Hair follicular keratinocyte (primary cell): Measurements from ENCODE around the gene CCNJ. TPM values are rescaled to one million over a fixed set of nuclear protein-coding genes. Genes with fewer than 3 reads are reported as not detected.

Source experiments
- total RNA-seq: library from RNA; depleted of rRNA; stranded (reverse); fragments of >200 nt; gene quantifications from 2 replicates; pipeline ENCODE4 v1.2.3, GENCODE V29; 2015

CCNJ gene, protein sequence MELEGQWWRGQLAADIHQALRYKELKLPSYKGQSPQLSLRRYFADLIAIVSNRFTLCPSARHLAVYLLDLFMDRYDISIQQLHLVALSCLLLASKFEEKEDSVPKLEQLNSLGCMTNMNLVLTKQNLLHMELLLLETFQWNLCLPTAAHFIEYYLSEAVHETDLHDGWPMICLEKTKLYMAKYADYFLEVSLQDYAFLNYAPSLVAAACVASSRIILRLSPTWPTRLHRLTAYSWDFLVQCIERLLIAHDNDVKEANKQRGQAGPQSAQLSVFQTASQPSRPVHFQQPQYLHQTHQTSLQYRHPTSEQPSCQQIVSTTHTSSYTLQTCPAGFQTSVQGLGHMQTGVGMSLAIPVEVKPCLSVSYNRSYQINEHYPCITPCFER
- 3.0 and 3.6 TPM in 2 replicates for total RNA-seq

DNA sequence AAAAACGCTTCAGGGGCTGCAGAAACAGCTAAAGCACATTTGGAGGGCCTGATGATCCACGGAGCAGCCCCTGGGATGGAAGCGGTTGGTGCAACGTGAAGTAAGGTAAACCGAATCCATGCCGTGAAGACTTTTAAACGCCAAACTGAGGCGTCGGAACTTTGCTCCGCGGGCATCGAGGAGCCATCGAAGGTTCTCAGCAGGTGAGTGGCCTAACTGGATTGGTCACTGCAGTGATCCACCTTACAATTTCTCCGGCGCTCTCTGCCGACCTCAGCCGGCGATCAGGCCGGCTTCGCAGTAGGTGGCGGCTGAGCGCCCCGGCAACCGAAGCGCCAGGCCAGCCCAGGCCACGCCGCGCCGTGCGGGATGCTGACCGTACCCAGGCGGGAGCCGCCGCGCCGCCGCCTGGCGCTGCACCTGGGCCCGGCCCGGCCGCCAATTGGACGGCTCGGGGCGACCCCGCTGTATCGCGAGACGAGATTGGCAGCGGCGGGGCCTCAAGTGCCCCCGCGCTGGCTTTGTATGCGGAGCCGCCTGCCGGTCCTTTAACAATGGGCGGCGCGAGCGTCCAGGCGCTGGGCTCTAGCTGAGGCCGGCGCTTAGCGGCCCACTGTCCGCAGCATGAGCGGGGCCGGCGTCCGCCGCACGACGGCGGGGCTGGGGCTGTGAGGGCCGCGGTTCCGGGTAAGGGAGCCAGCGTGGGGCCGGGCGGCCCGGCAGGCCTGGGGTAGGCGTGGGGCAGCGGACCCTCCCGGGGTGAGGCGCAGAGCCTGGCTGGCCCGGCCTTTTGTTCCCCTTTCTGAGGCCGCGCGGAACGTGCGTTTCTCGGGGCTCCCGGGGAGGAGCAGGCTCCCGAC is at the start of gene CCNJ:
TSS of gene CCNJ (plus strand) at position 551 of the 860 bp plus-strand sequence. CDS start 811 bp downstream, outside the sequence.

Other genes with a start within 250 kb of the CCNJ start
- not detected in 2 replicates for gene CC2D2B, start 135.6 kb upstream of the CCNJ start, total RNA-seq
- 7.6 and 7.7 TPM in 2 replicates for gene ZNF518A, start 86.7 kb downstream of the CCNJ start, total RNA-seq
- gene BLNK, start 228.0 kb downstream of the CCNJ start, total RNA-seq = 0.31 and 0.87 TPM in 2 replicates